Ishikawa (cell line): ENCODE results near the gene KCNJ3.

Experiments
- EP300 ChIP-seq: IDR thresholded peaks from 2 replicates; pipeline ENCODE4 v1.6.1; 2012; ENCODE audit warnings: borderline replicate concordance
- TAF1 ChIP-seq: IDR thresholded peaks from 2 replicates; pipeline ENCODE4 v1.6.1; 2012; ENCODE audit warnings: low read depth, mild to moderate bottlenecking

DNA sequence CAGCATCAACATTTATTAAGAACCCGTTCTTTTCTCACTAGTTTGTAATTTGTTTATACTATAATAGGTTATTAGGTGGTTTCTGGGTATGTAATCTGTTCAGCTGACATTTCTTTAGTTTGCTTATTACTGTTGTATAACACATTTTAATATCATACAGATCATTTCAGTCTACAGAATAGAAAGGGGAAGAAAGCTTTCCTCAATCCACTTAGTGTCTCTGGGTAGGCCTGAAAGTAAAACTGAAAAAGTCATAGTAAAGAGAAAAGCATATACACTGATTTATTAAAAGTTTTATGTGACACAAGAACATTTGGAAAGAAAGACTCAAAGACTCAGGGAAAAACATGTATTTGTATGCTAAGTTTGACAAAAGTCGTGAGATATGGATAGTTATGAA, 16.8 kb upstream of the KCNJ3 start:
- no peak for TF ChIP-seq EP300
- no peak for TF ChIP-seq TAF1
